HepG2 (cell line): Measurements from ENCODE around the gene RNASE8. TPM values are rescaled to one million over a fixed set of nuclear protein-coding genes. Genes with fewer than 3 reads are reported as not detected.

Source experiments
- ATAC-seq: fragments of 200-7000 bp; cut with Tn5 transposase; 3 replicates; pipeline ENCODE4 v1.9.1; 2020; ENCODE audit warnings: mild to moderate bottlenecking, moderate library complexity
- BruUV-seq: library from RNA; stranded (reverse); fragments of 400-500 nt; replicated peaks from 2 replicates; lab custom pipeline; 2021; lab: Mats Ljungman, UMichigan
- CTCF ChIA-PET: fragments of 300-600 bp; formaldehyde crosslinking; extraction: SDS; loops from one replicate; lab custom pipeline; 2021; ENCODE audit warnings: low total read pairs, inconsistent platforms, low intra/inter-chr PET ratio; lab: Yijun Ruan, JAX
- POLR2A ChIA-PET: fragments of 350-600 bp; sonication (Branson Sonifier 250); formaldehyde crosslinking; loops from one replicate; lab custom pipeline; 2020; ENCODE audit warnings: antibody characterized with exemption, inconsistent platforms; lab: Yijun Ruan, JAX
- DNase-seq: peaks from one replicate; pipeline ENCODE4 v3.0.0-alpha.2; 2015; ENCODE audit warnings: low spot score
- FAIRE-seq: peaks from 3 replicates; lab custom pipeline; 2011; peaks lifted over from hg19 to GRCh38; lab: Jason Lieb, UNC
- H2AFZ ChIP-seq: one replicate; pipeline ENCODE4 v1.6.1; 2011; ENCODE audit warnings: low read length, inconsistent platforms
- H3K27ac ChIP-seq: fragments of 300-600 bp; 3 replicates; pipeline ENCODE4 v1.8.0; 2011; ENCODE audit warnings: mixed run types, mild to moderate bottlenecking, mixed read lengths, low read length, inconsistent platforms; ENCODE audit not compliant: insufficient read depth; ENCODE audit errors: extremely low read length
- H3K27me3 ChIP-seq, 2 experiments: fragments of 200-600 bp in 1 of 2; 2 replicates in 1 of 2; 3 replicates in 1 of 2; pipeline versions ENCODE4 v1.6.0 to v1.8.0; 2011; ENCODE audit warnings: low read length in 2 of 2, mild to moderate bottlenecking in 2 of 2, moderate library complexity in 2 of 2, inconsistent platforms in 1 of 2; ENCODE audit not compliant: insufficient read depth in 2 of 2, control insufficient read depth in 1 of 2
- H3K36me3 ChIP-seq, 2 experiments: fragments of 200-600 bp in 1 of 2; replicated peaks in 1 of 2; 2 replicates in 1 of 2; 3 replicates in 1 of 2; pipeline versions ENCODE4 v1.5.1 to v1.8.0; 2011; ENCODE audit warnings: low read length in 2 of 2, inconsistent platforms in 1 of 2; ENCODE audit not compliant: insufficient read depth in 2 of 2, control insufficient read depth in 1 of 2
- H3K4me1 ChIP-seq: 2 replicates; pipeline ENCODE4 v1.5.1; 2012; ENCODE audit warnings: low read length, inconsistent platforms; ENCODE audit not compliant: insufficient read depth
- H3K4me2 ChIP-seq: 2 replicates; pipeline ENCODE4 v1.6.0; 2011; ENCODE audit warnings: low read depth, low read length, inconsistent platforms
- H3K4me3 ChIP-seq, 3 experiments: fragments of 200-600 bp in 1 of 3; sonication (generic), shearing (Covaris generic) in 1 of 3; replicated peaks in 1 of 3; 2 replicates each; pipeline ENCODE4 v1.5.1; 2011 to 2016; ENCODE audit warnings: low read length in 3 of 3, inconsistent platforms in 2 of 3, low read depth in 2 of 3, mild to moderate bottlenecking in 2 of 3, control low read depth in 1 of 3, mixed read lengths in 1 of 3; ENCODE audit not compliant: insufficient read depth in 1 of 3
- H3K79me2 ChIP-seq: one replicate; pipeline ENCODE4 v1.6.1; 2011; ENCODE audit warnings: low read length, inconsistent platforms; ENCODE audit not compliant: insufficient read depth
- H3K9ac ChIP-seq: 2 replicates; pipeline ENCODE4 v1.6.0; 2011; ENCODE audit warnings: mild to moderate bottlenecking, low read depth, low read length, inconsistent platforms; ENCODE audit not compliant: insufficient read depth
- H3K9me3 ChIP-seq: 2 replicates; pipeline ENCODE4 v1.5.1; 2012; ENCODE audit warnings: mild to moderate bottlenecking, low read length
- H4K20me1 ChIP-seq: 2 replicates; pipeline ENCODE4 v1.6.0; 2011; ENCODE audit warnings: inconsistent platforms, mild to moderate bottlenecking, low read length, moderate library complexity; ENCODE audit not compliant: insufficient read depth
- ARNT2 ChIP-seq: sonication (generic); formaldehyde crosslinking; IDR thresholded peaks from 2 replicates; pipeline ENCODE4 v1.8.0; 2022; ENCODE audit warnings: mild to moderate bottlenecking, low read depth, missing genetic modification reagents, moderate library complexity
- SAFB2 ChIP-seq: sonication (generic); formaldehyde crosslinking; IDR thresholded peaks from 2 replicates; pipeline ENCODE4 v1.5.1; 2020; ENCODE audit warnings: missing genetic modification reagents, low read depth, mild to moderate bottlenecking, borderline replicate concordance
- SAP130 ChIP-seq: IDR thresholded peaks from 2 replicates; pipeline ENCODE4 v1.6.1; 2016; ENCODE audit warnings: low read depth
- SPEN ChIP-seq: sonication (generic); formaldehyde crosslinking; IDR thresholded peaks from 2 replicates; pipeline ENCODE4 v1.5.1; 2020; ENCODE audit warnings: low read depth, mild to moderate bottlenecking, missing genetic modification reagents
- ZNF451 ChIP-seq: sonication (generic); formaldehyde crosslinking; IDR thresholded peaks from 2 replicates; pipeline ENCODE4 v1.5.0; 2020; ENCODE audit warnings: mild to moderate bottlenecking, missing genetic modification reagents
- ZNF484 ChIP-seq: sonication (generic); formaldehyde crosslinking; IDR thresholded peaks from 2 replicates; pipeline ENCODE4 v1.5.1; 2020; ENCODE audit warnings: mild to moderate bottlenecking, low read depth, missing genetic modification reagents, borderline replicate concordance
- ZNF619 ChIP-seq: sonication (generic); formaldehyde crosslinking; IDR thresholded peaks from 2 replicates; pipeline ENCODE4 v1.4.0; 2020; ENCODE audit warnings: mild to moderate bottlenecking, missing genetic modification reagents
- ZNF660 ChIP-seq: sonication (generic); formaldehyde crosslinking; IDR thresholded peaks from 2 replicates; pipeline ENCODE4 v1.5.1; 2020; ENCODE audit warnings: mild to moderate bottlenecking, low read depth, missing genetic modification reagents, borderline replicate concordance
- ZNF761 ChIP-seq: sonication (generic); formaldehyde crosslinking; conservative IDR thresholded peaks from 2 replicates; pipeline ENCODE4 v1.4.0; 2020; ENCODE audit warnings: mild to moderate bottlenecking, missing genetic modification reagents
- ZSCAN9 ChIP-seq: IDR thresholded peaks from 2 replicates; pipeline ENCODE4 v1.6.1; 2016; ENCODE audit warnings: borderline replicate concordance
- WGBS: methylation state at CpG from one replicate; pipeline ENCODE4 v1.1.6; 2017; ENCODE audit warnings: low lambda C conversion rate; 5-methylcytosine and 5-hydroxymethylcytosine counted together
- in situ Hi-C: cut with HindIII; loops from 2 replicates; pipeline ENCODE4 v1.10.0; 2017; ENCODE audit warnings: low pct_unique_long_range_greater_than_20kb; ENCODE audit not compliant: extremely low pct_ligation_motif_present
- intact Hi-C: fragments of 100-400 bp; cut with micrococcal nuclease; formaldehyde crosslinking; loops from one replicate; pipeline ENCODE4 v1.10.0; 2022; ENCODE audit not compliant: unreplicated experiment
- polyA plus RNA-seq, 8 experiments: library from polyadenylated mRNA; depleted of rRNA in 3 of 8; stranded (reverse) in 7 of 8; unstranded in 1 of 8; fragments of >200 nt; fragmentation: Illumina TruSeq in 4 of 8; extraction: Trizol in 4 of 8; gene quantifications; 2 replicates each; pipeline versions ENCODE4 v1.2.1 to v1.2.3, GENCODE V29; 2011 to 2016; ENCODE audit warnings: low read depth in 4 of 8, missing spikeins in 1 of 8, mixed read lengths in 1 of 8; ENCODE audit not compliant: insufficient read depth in 1 of 8
- total RNA-seq, 5 experiments: library from RNA; depleted of rRNA; stranded (reverse); fragments of >200 nt; fragmentation: Illumina TruSeq; extraction: Trizol; gene quantifications; 2 replicates each; pipeline ENCODE4 v1.2.3, GENCODE V29; 2016; ENCODE audit warnings: low read depth in 1 of 5
- TF ChIP-seq, protein P1 (sequence below): IDR thresholded peaks from 2 replicates; pipeline ENCODE4 v1.6.1; 2016; ENCODE audit warnings: control low read depth
- TF ChIP-seq, protein P2 (sequence below): sonication (generic); formaldehyde crosslinking; IDR thresholded peaks from 2 replicates; pipeline ENCODE4 v1.4.0; 2020; ENCODE audit warnings: mild to moderate bottlenecking, missing genetic modification reagents
- TF ChIP-seq, protein P3 (sequence below): sonication (generic); formaldehyde crosslinking; IDR thresholded peaks from 2 replicates; pipeline ENCODE4 v1.4.0; 2020; ENCODE audit warnings: missing genetic modification reagents
- TF ChIP-seq, protein P4 (sequence below): sonication (generic); formaldehyde crosslinking; IDR thresholded peaks from 2 replicates; pipeline ENCODE4 v1.5.1; 2020; ENCODE audit warnings: missing genetic modification reagents, mild to moderate bottlenecking, borderline replicate concordance

RNASE8 gene
- total and polyA plus RNA-seq, 2 of the 13 experiments (the other 11 are each of a cell fraction or from before 2014, with no cell fraction given), result not detected

DNA sequence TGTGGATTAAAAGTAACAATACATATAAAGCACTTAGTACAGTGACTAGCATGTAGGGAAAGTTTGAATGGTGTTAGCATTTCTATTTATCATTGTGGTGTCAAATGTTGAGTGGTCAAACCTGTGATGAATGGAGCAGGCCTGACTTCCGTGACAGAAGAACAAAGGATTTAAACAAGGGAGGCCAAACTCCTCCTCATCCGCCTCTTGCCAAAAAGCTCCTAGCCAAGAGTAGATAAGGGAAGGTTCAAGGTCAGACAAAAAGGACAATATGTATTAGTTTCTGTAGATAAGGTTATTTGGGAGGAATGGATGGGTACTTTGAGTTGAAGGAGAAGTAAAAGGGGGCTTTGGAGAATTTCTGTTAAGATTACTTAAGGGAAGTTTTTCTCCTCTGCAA lies 9.0 kb upstream of the RNASE8 start (continued):
- TF ChIP-seq ZNF660 (CRISPR knock-in tag) (no peak), ZNF619 (CRISPR knock-in tag) (no peak), ZSCAN9 (CRISPR knock-in tag) (peak; percentile 44; the same call in 1 of the 2 replicates), ZNF484 (CRISPR knock-in tag) (no peak), ZNF451 (CRISPR knock-in tag) (no peak)
- TF ChIP-seq, protein P1, sequence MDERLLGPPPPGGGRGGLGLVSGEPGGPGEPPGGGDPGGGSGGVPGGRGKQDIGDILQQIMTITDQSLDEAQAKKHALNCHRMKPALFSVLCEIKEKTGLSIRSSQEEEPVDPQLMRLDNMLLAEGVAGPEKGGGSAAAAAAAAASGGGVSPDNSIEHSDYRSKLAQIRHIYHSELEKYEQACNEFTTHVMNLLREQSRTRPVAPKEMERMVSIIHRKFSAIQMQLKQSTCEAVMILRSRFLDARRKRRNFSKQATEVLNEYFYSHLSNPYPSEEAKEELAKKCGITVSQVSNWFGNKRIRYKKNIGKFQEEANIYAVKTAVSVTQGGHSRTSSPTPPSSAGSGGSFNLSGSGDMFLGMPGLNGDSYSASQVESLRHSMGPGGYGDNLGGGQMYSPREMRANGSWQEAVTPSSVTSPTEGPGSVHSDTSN (CRISPR knock-in tag), result no peak
- TF ChIP-seq, all 625 proteins: peak for 62

DNA sequence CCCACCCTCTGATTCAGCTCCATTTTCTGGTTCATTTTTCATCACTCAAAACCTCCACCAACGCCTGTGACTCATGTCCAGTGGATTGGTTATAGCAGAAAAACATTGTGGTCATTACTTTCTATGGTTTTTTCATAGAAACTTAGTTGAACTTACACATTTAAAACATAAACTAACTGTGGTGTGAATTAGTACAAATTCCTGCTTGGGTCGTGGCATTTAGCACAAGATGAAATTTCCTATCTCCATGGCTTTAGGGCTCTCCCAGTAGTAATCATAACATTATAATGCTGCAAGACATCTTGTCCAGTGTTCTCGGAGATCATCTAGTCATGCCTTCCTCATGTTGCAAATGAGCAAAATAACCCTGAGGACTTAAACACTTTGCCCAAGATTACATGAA lies 8.3 kb upstream of the RNASE8 start:
- H2AFZ ChIP-seq, result no peak overlapping the region
- H3K27ac ChIP-seq, result peak overlapping the region; percentile 33
- no peak overlapping the region for H3K4me2 ChIP-seq
- no peak overlapping the region for H3K9ac ChIP-seq
- H3K27me3 ChIP-seq, result no peaks in the 10 kb centered on the region
- intact Hi-C loops, result no loop called here
- TF ChIP-seq ZNF761 (CRISPR knock-in tag), result 0 out of 2 replicates have a peak, but pooled peaks have one; percentile 31
- TF ChIP-seq, protein P2, sequence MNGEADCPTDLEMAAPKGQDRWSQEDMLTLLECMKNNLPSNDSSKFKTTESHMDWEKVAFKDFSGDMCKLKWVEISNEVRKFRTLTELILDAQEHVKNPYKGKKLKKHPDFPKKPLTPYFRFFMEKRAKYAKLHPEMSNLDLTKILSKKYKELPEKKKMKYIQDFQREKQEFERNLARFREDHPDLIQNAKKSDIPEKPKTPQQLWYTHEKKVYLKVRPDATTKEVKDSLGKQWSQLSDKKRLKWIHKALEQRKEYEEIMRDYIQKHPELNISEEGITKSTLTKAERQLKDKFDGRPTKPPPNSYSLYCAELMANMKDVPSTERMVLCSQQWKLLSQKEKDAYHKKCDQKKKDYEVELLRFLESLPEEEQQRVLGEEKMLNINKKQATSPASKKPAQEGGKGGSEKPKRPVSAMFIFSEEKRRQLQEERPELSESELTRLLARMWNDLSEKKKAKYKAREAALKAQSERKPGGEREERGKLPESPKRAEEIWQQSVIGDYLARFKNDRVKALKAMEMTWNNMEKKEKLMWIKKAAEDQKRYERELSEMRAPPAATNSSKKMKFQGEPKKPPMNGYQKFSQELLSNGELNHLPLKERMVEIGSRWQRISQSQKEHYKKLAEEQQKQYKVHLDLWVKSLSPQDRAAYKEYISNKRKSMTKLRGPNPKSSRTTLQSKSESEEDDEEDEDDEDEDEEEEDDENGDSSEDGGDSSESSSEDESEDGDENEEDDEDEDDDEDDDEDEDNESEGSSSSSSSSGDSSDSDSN, result no peak
- TF ChIP-seq SAFB2 (CRISPR knock-in tag), result no peak
- TF ChIP-seq ARNT2 (CRISPR knock-in tag), result no peak
- TF ChIP-seq SAP130, result no peak
- TF ChIP-seq, protein P3, sequence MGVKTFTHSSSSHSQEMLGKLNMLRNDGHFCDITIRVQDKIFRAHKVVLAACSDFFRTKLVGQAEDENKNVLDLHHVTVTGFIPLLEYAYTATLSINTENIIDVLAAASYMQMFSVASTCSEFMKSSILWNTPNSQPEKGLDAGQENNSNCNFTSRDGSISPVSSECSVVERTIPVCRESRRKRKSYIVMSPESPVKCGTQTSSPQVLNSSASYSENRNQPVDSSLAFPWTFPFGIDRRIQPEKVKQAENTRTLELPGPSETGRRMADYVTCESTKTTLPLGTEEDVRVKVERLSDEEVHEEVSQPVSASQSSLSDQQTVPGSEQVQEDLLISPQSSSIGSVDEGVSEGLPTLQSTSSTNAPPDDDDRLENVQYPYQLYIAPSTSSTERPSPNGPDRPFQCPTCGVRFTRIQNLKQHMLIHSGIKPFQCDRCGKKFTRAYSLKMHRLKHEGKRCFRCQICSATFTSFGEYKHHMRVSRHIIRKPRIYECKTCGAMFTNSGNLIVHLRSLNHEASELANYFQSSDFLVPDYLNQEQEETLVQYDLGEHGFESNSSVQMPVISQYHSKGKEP (CRISPR knock-in tag), result no peak
- TF ChIP-seq, protein P4, sequence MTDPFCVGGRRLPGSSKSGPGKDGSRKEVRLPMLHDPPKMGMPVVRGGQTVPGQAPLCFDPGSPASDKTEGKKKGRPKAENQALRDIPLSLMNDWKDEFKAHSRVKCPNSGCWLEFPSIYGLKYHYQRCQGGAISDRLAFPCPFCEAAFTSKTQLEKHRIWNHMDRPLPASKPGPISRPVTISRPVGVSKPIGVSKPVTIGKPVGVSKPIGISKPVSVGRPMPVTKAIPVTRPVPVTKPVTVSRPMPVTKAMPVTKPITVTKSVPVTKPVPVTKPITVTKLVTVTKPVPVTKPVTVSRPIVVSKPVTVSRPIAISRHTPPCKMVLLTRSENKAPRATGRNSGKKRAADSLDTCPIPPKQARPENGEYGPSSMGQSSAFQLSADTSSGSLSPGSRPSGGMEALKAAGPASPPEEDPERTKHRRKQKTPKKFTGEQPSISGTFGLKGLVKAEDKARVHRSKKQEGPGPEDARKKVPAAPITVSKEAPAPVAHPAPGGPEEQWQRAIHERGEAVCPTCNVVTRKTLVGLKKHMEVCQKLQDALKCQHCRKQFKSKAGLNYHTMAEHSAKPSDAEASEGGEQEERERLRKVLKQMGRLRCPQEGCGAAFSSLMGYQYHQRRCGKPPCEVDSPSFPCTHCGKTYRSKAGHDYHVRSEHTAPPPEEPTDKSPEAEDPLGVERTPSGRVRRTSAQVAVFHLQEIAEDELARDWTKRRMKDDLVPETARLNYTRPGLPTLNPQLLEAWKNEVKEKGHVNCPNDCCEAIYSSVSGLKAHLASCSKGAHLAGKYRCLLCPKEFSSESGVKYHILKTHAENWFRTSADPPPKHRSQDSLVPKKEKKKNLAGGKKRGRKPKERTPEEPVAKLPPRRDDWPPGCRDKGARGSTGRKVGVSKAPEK, result no peak
- no peak for TF ChIP-seq SPEN (CRISPR knock-in tag)
- ATAC-seq, result no peak
- WGBS, result 64% methylated on average over 3 of the region's 3 CpGs
- H3K4me1 ChIP-seq, result peaks cover 83% of the 10 kb centered on the region
- no peak for DNase-seq
- ChIA-PET CTCF (no interaction called here), POLR2A (interaction anchor here (1.2 to 4.9 kb wide), 7 partner anchors 10 to 35 kb away, joined by 3 to 26 read pairs (median 9); partner anchors contain the start of gene ARHGEF40)
- no TSS peak for BruUV-seq
- H3K36me3 ChIP-seq, result no peaks in the 10 kb centered on the region
- H3K9me3 ChIP-seq, result no peaks in the 10 kb centered on the region
- H3K79me2 ChIP-seq, result no peaks in the 10 kb centered on the region
- FAIRE-seq, result no peak
- H3K4me3 ChIP-seq, result no peak overlapping the region
- in situ Hi-C loops, result no loop called here
- no peaks in the 10 kb centered on the region for H4K20me1 ChIP-seq
